ENCODE results near the gene WDPCP.
"Not testable (repeated sequence)": the region's sequence is repeated elsewhere in the genome, so short reads cannot be mapped to it uniquely, and the experiment has no call there.

GRCh38 chr2:63608865-63609264, 20.6 kb upstream of the WDPCP start:
- TF ChIP-seq, protein P1, sequence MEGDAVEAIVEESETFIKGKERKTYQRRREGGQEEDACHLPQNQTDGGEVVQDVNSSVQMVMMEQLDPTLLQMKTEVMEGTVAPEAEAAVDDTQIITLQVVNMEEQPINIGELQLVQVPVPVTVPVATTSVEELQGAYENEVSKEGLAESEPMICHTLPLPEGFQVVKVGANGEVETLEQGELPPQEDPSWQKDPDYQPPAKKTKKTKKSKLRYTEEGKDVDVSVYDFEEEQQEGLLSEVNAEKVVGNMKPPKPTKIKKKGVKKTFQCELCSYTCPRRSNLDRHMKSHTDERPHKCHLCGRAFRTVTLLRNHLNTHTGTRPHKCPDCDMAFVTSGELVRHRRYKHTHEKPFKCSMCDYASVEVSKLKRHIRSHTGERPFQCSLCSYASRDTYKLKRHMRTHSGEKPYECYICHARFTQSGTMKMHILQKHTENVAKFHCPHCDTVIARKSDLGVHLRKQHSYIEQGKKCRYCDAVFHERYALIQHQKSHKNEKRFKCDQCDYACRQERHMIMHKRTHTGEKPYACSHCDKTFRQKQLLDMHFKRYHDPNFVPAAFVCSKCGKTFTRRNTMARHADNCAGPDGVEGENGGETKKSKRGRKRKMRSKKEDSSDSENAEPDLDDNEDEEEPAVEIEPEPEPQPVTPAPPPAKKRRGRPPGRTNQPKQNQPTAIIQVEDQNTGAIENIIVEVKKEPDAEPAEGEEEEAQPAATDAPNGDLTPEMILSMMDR (IDR thresholded peaks at IDR 0.05), result not testable (repeated sequence)
- TF ChIP-seq POLR2A (IDR thresholded peaks at IDR 0.05; ENCODE audit: low read length); CEBPB (IDR thresholded peaks at IDR 0.05): not testable (repeated sequence)

All from A549 (cell line).